GOT3 (cell line): Measurements from ENCODE around the gene CEP19.
"Not testable (repeated sequence)": the region's sequence is repeated elsewhere in the genome, so short reads cannot be mapped to it uniquely, and the experiment has no call there.

ENCODE experiments used
- DNase-seq: peaks from one replicate; lab custom pipeline; 2025; ENCODE audit warnings: mixed read lengths; lab: John Stamatoyannopoulos, UW

The CEP19 gene, protein sequence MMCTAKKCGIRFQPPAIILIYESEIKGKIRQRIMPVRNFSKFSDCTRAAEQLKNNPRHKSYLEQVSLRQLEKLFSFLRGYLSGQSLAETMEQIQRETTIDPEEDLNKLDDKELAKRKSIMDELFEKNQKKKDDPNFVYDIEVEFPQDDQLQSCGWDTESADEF

DNA sequence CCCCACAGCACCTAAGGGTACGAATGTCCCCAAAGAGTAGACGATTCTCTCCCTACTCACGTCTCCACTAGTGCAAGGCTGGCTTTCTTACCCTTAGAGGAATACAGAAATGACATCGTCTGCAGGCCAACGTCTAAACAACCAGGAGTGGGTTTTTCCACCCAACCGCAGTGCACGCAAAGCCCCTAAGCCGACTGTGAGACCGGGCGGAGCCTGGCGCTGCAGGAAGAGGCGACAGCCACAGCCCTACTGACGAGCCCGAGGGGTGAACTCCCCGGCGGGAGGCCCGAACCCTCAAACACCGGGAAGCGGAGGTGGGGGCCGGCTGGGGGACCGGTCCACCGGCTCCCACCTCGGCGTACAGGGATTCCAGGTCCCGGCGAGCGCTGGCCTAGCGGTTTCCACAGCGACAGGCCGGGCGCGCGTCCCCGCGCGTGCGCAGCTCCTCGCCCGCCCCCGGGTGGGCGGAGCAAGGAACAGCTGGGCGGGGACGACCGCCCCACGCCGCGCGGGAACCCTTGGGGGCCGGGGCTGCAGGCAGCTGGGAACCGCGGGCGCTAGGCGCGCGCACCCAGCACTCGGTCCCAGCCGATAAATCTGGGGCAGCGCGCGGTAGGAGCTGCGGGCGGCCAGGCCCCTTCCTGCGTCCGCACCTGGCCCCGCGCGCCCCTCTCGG, at the start of gene CEP19, which contains the start of gene PIGX:
Gene CEP19 (minus strand): TSS at position 413 of the 676 bp plus-strand sequence. CDS start 3,593 bp downstream, outside the sequence.
Gene PIGX (plus strand): TSS at position 540 of the 676 bp plus-strand sequence.
- peak; percentile 82 for DNase-seq

DNA sequence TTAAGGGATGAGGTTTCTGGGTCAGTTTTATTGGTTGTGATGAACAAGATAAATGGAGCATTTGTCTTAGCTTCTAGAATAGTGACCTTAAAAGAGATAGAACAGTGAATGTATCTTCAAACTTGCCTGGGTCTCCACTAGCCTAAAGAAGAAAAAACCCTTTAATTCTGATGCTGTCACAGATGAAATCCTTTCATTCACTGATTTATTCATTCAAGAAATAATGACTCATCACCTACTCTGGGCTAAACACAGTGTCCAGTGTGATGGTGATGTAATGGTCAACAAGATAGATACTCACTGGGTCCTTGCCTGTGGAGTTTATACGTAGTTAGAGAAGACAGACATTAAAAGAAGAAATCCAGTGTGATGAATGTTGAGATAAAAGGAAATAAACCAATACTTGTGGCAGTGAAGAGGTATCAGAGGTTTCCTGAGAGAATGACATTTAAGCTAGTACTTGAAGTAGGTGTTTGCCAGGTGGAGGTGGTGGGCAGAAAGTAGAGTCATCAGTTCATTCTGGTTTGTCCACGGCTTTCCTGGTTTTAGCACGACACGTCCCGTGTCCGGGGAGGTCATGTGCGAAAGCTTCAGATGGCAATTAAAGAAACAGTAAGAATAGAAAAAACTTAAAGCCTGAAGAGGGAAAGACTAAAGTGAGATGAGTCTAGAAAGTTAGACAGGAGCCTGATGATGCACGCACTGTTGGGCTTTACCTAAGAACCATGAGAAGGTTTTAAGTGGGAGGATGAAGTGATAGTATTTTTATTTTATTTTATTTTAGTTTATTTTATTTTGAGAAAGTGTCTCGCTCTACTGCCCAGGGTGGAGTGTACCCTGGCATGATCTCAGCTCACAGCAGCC, 46.1 kb upstream of the CEP19 start:
- no peak for DNase-seq

DNA sequence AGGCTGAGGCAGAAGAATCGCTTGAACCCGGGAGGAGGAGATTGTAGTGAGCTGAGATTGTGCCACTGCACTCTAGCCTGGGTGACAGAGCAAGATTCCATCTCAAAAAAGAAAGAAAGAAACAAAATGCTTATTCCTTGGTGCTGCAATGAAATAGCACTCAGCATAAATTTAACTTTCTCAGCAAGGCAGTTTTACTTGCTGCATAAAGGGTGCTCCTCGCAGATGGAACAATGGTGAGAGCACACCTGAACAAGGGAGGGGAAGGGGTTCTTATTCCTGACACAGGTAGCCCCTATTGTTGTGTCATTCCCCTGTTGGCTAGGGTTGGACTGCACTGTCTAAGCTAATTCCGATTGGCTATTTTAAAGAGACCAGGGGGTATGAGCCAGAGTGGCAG, 44.7 kb upstream of the CEP19 start:
- no peak for DNase-seq

DNA sequence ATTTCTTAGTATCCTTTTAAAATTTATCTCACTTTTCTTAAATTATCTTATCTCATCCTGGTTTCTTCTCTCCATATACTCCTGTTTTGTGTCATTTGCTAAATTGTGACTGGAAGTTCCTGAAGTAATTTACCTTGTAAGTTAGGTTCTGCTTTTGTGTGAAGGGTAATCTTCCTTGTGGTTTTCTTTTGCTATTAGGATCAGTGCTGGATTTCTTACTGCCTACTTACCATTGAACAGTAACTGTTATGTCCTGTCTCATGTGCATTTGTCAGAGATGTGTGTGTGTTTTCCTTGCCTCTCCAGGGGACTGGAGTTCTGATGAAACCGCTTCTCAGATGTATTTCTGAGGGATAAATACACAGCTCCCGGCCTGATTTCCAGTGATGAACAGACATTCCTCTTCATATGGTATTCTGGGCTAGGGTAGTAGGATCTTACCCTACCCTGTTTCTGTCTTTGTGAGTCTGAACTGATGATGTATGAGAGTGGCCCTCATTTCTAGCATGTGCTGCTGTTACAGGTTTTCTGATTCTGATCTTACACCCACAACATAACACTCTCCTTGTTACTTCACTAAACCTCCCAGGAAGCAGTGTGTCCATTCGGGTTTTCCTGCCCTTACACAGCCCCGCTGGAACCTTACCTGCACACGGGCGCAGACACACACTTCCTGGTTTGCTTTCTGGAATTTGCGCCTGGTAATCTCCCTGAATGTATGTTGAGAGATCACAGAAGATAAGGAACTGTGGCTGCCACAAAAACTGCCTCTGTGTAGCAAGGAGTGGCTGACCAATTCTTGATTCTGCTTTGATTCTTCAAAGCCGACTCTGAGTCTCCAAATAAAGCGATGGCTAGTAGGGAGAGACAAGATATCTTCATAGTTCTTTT, 42.3 kb upstream of the CEP19 start:
- no peak for DNase-seq

DNA sequence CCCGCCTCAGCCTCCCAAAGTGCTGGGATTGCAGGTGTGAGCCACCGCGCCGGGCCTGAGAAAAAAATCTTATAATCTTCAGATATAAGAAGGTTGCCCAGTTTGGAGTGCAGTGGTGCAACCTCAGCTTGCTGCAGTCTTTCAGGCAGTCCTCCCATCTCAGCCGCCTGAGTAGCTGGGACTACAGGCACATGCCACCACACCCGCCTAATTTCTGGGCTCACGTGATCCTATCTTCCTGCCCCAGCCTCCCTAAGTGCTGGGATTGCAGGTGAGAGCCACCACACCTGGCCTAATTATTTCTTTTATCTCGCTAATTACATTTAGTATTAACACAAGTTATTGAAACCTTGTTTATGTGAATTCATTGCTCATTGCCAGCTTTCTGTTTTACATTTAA, 41.2 kb upstream of the CEP19 start:
- DNase-seq, result no peak

DNA sequence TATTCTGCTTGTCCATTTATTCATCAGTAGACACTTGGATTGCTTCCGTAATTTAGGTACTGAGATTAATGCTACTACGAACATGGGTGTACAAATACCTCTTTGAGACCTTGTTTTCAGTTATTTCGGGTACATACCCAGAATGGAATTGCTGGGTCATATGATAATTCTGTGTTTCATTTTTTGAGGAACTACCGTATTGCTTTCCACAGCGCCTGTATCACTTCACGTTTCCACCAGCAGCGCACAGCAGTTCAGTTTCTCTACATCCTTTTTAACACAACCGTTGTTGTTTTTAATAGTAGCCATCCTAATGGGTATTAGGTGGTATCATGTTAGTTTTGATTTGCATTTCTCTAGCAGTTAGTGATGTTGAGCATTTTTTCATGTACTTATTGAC, 37.1 kb upstream of the CEP19 start:
- DNase-seq, result no peak

DNA sequence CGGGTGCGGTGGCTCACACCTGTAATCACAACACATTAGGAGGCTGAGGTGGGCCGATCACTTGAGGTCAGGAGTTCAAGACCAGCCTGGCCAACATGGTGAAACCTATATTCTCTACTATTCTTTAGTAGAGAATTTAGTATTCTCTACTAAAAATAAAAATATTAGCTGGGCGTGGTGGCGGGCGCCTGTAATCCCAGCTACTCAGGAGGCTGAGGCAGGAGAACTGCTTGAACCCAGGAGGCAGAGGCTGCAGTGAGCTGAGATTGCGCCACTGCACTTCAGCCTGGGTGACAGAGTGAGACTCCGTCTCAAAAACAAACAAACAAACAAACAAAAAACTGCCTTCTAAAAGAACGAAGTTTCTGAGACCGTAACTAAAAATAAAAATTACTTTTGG, 31.5 kb upstream of the CEP19 start:
- not testable (repeated sequence) for DNase-seq

DNA sequence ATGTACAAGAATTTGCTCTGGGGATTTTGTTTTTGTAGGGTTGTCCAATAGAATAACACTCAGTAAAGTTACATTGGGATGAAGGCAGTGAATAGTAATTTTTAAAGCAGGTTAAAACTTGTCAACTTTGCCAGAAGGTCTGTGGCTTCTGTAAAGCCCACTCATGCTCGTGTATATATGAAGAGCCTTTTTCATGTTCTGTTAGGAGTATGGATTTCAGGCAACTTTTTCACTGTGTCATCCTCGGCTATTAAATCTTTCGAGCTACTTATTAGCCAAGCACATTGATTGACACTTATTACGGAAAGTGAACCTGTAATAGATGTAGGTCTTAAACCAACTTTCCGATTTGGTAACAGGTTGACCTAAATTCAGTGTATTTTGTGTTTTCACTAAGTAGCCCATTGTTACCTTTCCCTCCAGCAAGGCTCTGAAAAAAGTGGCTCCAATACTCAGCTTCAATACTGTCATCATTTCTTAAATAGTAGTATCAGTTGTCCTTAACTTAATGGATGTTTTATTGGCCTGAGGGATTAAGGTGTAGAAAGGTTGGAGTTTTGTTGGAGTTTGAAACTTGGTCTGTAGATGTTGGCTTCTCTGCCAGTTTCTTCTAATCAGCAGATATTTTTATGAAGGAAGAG, 29.3 kb upstream of the CEP19 start:
- no peak for DNase-seq

DNA sequence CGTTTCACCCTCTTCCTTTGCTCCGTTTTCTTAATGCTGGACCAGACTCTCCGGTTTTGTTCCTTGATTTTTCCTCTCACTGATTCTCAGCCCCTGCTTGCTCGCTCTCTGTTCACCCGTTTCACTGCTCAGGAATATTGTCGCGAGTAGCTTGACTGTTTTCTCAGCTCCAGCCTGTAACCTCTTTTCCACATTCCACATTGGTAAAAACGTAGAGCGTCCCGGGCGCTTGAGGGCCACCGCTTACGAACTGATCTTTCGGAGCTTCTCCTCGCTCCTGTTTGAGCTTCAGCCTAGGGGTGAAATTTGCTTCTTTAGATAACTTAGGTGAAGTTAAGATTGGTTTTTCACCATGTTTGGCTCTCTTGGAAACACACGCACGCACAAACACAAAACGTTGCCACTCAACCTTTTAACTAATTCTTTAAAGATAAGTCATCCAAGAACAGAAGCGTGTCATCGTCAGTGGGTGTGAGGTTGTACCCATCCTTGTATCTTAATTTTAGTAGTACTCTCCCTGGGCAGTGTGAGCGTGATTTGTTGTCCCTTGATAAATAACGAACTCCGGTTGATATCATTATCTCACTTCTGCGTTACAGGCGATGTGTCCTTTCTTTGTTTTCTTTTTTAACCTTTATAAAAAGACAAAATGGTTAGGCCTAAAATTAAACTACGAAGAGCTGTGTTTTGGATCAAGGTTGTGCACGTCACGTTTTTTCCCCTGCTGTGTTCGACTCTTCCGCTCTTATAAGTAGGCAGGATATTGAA, 28.6 kb upstream of the CEP19 start:
- peak; percentile 26 for DNase-seq

DNA sequence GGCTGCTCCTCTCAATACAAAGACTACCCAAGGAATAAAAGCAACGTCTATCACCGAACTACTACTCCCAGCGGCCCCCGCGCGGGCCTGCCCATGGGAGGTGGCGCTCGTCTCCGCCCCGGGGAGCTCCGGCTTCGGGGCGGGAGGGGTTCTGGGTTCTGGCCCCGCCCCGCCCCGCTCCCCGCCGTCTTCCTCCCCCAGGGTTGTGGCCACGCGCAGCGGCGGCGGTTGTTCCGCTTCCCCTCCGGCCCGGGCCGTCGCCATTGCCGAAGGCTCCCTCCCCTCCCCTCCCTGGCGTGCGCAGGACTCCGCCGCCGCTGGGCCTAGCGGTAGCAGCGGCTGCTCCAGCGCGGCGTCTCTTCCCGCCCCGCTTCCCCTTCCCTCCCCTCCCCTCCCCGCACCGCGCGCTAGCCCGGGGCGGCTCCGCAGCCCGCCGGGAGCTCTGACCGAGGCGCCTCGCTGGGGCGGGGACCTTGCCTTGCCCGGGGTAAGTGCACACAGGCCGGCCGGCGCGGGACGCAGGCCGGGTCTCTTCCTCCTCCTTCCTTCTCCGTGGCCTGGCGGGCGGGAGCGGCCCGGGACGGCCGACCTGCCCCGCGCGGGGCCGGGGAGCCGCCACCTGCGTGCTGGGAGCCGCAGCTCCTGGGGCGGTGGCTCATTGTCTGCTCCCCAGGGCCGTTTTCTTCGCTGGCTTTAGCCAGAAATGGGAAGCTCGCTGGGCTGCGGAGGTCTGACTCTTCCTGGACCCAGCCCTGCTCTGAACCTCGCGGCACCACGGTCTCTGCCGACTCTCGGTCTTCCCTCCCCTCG, 27.8 kb upstream of the CEP19 start, which contains the start of gene PAK2:
Gene PAK2 (plus strand): TSS at position 187 of the 810 bp plus-strand sequence. CDS start 42,790 bp downstream, outside the sequence.
- peak; percentile 80 for DNase-seq

DNA sequence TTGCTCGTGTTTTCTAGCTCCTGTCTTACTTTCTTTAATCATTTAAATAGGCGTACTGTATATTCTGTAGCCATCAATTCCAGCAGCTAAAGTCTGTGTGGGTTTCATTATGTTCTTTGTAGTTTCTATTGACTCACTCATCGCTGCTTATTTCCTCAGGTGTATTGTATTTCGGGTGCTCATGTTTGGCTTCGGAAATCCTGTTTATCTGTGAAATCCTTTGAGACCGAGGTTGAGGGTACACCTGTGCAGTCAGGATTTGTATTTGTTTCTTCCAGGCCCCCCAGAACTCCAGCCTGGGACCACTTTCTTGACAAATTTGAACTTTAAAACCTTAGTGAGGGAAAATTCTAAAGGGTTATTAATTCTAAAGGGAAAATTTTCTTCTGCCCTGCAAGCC, 25.6 kb upstream of the CEP19 start:
- DNase-seq, result no peak

DNA sequence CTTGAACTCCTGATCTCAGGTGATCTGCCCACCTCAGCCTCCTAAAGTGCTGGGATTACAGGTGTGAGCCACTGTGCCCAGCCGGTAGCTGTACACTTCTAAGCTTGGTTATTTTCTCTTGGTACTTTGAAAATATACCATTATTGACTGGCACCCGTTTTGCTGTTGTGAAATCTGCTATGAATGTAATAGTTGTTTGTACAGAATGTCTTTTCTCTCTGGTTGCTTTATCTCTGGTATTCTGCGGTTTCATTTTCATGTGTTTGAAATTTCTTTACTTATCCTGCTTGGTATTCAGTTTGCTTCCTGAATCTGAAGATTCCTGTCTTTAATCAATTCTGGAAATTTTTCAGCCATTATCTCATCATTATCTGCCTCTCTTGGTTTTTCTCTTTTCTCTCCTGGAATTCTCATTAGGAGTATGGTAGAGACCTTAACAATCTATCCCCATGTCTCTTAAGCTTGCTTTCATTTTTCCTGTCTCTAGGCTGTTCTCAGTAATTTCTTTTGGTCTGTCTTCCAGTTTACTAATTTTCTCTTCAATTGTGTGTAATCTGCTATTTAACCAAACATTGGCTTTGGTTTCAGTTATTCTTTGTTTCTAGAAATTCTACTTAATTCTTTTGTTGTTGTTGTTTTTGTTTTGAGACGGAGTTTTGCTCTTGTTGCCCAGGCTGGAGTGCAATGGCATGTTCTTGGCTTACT, 24.8 kb upstream of the CEP19 start:
- DNase-seq, result no peak

DNA sequence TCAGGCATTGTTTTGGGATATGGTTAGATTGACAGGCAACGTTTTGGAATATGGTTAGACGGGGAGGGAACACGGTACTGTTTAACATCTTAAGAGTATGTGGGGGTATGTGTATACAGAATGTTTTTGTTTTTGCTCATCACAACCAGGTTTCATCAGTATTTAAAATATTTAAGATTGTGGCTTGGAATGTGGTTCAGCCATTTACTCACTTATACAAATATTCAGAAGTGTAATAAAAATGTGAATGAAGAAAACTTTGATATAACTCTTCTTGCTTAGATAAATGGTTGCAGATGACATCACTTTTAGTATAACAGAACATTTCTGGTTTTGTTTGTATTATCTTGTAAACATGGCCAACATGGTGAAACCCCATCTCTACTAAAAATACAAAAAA, 23.7 kb upstream of the CEP19 start:
- DNase-seq, result no peak

DNA sequence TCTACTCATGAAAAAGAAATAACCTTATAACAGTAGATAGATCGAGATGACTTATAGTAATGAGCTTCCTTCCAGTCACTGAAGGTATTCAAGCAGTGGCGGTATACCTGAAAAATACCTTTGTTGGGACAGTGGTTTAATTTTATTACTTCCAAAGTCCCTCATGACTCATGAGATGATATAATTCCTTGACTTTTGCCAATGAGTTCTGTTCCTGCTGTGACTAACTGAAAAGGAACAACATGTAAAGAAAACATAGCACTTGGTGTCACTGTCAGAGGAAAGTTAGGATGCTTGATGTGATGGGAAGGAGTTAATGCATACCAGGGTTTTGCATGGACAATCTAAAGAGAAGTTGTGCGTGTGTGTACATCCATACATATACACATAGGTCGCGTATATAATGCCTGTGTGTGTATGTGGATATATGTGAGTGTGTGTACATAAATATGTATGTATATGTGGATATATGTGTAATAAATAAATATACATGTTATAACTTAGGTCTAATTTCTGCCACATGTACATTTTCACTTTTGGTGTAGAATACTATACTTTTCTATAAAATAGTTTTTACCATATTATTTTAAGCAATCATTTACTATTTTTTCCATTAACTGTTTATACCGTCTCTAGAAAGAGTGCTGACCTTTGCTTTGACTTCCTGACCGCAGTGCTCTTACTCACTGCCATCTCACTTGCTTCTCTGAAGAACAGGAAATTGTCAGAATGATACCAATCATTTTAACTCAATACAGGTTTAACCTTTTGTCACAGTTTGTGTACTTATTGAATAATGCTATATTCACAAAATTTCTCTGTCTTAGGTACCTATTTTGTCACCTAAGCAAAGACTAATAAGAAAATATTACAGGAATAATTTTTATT, 15.0 kb upstream of the CEP19 start:
- DNase-seq, result no peak

DNA sequence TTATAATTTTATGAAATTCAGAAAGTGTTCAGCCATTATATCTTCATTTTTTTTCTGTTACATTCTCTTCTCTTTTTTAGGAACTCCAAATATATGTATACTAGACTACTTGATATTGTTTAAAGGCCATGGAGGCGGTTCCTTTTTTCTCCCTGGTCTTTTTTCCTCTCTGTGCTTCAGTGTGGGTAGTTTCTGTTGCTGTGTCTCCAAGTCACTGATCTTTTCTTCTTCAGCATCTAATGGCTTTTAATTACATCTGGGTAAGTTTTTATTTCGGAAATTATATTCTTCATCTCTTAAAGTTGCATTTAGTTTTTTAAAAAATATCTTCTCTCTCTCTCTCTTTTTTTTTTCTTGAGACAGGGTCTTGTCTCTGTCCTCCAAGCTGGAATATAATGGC, 9.0 kb upstream of the CEP19 start:
- DNase-seq, result no peak

DNA sequence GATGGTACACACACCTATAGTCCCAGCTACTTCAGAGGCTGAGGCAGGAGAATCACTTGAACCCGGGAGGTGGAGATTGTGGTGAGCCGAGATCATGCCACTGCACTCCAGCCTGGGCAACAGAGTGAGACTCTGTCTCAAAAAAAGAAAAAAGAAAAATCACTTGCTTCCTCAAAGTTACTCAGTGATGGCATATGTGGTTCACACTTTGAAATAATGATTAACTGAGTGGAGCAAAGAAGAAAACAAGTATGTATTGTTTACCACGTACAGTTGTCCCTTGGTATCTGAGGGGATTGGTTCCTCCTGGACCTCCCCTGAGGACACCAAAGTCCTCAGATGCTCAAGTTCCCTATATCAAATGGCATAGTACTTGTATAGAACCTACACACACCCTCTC, 5.1 kb upstream of the CEP19 start:
- not testable (repeated sequence) for DNase-seq

DNA sequence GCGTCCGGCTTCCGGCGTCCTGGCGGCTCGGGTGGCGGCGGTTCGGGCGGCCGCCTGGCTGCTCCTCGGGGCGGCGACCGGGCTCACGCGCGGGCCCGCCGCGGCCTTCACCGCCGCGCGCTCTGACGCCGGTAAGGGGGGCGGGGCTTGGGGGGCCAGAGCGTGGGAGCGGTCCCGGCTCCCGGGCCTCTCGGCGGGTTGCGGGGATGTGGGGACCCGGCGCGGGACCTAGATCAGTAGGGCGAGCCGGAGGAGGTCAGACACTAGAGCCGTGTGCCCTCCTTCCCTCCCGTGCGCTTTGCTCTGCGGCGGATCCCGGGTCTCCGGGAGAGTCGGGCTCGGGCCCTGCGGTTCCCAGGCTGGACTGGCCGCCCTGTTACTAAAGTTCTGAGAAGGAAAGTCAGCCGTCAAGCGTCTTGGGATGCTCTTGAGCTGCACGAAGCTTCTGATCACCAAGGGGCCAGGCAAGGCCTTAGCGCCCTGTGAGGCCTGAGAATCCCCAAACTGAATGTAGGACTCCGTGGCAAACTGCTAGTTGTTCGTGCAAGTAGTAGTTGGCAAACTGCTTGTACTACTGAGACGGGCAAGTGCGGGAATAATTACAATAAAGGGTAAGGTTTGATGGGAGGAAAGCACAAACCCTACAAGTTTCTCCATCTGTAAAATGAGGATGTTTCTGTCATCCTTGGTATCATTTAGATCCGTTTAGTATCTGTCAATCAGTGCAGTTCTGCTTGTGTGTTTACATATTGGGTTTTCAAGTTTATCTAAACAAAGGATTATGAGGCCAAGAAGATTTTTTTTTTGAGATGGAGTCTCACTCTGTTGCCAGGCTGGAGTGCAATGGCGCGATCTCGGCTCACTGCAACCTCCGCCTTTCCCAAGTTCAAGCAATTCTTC, 714 bp upstream of the CEP19 start:
- DNase-seq, result peak; percentile 78
